Suppressor macrophage (primary cell): ENCODE results near the gene GABBR1.

Experiments
- DNase-seq, 4 experiments: peaks; one replicate each; pipeline ENCODE4 v3.0.0-alpha.2; 2020 to 2022

Gene GABBR1

DNA sequence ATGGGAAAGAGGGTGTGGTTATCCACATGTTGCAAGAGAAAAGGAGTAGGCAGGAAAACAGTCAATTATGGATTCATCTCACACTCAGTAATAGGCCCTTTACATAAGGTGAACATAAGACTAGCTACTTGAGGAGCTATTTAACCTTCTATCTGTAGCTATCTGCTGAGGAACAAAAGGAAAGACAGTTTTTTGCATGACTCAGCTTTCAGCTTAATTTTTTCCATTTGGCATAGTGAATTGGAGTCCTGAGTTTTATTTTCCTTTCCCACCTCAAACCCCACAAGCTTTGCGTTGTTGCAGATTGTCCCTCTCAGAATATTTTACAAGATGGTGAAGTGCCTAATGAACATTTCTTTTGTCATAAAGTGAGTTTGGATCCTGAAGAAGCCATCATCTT, 105.9 kb downstream of the GABBR1 start:
- DNase-seq, result no peak

DNA sequence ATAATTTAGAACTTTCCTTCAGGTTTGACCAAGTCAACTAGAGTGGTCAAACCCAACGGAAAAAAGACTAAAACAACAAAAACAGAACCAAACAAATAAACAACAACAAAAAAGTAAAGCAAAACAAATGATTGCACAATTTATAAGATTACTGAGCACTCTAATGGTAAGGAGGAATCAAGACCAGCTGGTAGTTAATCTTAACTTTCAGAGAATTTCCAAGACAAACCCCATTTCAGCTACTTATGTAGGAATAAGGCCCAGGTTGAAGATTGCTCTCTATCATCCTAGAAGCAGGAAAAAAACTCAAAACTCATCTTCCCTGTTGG, 107.7 kb downstream of the GABBR1 start:
- DNase-seq, result no peak

DNA sequence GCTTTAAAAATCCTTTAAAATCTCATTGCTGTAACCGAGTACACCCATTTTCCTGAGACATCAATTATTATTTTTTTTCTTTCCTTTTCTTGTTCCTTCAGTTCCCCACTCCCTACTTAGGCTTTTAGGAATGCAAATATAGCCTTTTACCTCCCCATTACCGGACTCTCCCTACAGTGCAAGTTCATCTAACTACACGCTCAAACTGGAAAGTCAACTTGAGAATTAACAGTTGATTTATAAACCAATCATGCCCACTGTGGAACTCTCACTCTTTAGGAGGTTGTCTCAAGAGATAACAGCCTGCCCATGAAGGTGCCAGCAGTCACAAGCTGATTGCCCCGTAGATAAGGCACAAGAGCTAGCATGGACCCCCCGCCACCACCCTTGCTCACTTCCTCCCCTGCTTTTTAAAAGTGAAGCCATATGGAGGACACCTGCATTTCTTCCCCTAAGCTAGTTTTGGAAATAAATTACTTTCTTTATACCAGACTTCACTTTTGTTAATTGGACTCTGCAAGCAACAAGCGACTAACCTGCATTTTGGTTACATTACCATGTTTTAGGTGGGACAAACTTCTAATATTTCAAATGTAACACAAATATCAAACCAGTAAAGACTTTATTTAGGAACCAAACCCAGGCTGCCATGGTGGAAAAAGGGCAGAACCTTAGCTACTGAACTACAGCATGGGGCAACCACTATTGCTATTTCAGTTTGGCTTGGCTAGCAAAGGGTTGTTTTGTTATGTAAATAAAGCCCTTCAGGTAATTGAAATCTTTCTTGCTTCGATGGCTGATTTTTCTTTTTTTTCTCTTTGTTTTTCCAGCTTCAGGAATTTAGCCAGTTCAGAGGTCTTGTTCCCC, 108.3 kb downstream of the GABBR1 start:
- DNase-seq, result no peak

DNA sequence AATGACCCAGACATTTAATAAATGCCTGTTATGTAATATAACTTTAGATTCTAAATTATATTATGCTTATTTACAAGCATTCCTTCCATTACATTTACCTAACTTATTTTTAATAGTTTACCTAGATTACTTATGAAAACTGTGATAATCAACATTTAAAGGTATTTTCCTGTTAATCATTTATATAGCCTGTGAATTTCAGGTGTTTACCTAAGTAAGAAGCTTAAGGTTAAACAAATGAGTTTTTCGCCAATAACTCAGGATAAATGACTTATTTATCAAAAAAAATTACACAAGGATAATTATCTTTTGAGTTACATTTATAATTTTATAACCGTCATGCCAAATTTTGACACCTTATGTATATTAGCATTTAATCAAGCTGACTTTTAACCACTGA, 108.9 kb downstream of the GABBR1 start:
- no peak for DNase-seq

DNA sequence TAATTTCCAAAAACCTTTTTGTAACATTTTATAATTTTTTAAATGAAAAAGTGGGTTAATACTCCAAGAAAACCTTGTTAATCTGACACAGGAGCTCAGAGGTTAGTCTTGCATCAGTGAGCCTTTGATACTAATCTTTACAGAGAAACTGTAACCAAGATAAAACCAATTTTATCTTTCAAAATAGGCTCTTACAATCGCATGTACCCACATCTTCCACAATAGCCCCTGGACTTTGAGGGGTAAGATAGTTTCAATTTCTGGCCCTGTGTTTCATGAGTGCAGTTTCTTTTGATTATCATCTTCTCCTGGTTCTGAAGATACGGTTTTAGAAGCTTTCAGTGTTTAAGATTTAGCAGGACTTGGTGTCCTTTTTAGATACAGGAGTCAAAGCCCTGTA, 110.8 kb downstream of the GABBR1 start:
- DNase-seq, result no peak

DNA sequence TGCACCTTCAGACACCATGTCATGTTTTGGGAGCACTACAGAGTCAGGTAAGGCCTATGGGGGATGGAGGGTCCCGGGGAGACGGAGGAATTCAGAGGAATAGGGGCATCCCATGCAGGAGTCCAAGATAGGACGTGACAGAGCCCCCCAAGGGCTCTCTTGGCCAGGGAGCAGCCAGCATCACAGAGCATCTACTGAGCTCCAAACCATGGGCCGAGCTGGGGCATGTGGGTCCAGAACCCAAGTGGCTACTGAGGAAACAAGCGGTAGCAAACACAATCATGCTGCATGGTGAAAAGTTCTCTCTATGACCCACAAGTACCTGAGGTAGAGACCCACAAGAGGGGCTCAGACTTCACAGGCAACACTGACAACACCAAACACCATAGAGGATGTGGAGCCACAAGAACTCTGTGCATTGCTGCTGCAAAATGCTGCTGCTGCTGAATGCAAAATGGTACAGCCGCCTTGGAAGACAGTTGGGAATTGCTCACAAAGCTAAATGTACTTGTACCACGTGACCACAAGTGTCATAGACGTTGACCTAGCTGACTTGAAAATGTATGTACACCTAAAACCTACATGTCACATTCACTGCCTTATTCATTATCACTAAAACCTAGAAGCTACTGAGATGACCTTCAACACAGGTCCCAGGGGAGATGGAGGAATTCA, 111.8 kb downstream of the GABBR1 start:
- DNase-seq, result no peak

DNA sequence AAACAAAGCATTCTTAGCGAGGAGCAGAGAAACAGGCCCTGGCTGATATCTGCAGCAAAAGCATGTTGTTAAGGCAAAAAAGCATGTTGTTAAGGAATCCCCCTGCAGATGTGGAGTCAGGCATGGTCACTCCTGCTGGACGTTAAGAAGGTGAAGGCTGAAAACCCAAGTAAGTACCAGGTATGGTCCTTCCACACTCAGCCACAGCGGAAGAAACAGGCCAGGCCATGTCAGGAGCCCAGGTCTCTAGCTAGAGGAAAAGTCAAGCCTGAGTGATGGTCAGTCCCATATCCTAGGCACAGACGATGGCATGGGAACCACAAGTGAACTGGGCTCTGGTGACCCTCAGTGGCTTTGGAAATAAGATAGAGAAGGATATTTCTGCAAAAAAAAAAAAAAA, 112.8 kb downstream of the GABBR1 start:
- no peak for DNase-seq

DNA sequence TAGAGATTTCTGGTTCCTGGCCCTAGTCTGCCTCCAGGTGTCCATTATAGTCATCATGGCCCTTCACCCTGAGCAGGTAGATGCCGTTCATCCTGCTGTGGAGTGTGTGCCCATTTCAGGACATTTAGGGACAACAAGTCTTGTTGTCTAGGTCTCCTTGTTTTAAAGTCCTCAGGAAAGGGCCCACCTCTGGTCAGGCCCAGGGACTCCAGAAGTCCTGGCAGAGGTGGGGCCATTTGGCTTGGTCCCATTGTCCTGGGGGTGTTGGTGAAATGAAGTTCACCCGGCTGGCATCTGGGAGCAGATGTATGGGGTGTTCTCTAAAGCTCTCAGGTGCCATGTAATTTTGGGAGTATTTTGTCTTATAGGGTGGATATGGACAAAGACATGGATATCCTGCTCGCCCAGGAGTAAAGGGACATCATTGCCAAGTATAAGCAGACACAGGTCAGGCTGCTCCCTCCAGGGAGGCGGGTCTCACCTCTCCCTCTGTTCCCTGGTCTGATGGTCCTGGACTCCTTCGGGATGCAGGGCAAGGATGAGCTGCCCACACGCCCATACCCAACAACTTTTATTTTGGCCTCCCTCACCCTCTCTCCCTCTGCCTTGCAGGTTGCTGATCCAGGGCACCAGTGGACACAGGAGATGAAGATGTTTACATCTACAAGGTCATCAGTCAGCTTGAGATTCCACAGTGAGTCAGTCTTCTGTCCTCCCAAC, 113.5 kb downstream of the GABBR1 start:
- DNase-seq, result no peak

DNA sequence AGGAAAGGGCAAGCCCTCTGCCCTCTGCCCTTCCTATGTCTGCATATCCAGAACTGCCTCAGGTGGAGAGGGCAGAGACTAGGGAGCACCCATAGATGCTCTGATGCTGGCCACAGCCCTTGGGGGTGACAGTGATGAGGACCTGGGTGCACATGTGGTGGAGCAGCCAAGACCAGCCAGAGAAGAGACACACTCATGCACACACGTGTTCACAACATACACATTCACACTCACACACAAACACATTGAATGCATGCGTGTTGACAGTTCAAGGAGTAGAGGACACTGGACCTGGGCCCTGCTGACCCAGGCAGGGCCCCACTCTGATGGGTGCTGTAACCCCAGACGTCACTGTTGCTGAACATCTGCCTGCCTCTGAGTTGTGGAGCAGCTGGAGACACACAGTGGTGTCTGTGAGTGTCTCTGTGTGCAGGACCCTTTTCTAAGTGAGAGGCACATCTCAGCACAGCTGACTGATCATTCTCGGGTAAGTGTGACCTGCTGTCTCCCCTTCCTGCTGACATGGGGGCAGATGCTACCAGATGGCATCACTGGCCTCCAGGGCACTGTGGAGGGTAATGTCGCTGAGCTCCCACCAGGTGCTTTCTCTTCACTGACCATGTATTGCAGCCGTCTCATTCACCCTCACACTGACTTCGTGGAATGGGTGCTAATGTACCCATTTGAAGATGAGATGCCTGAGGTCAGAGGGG, 115.1 kb downstream of the GABBR1 start:
- DNase-seq, result no peak

DNA sequence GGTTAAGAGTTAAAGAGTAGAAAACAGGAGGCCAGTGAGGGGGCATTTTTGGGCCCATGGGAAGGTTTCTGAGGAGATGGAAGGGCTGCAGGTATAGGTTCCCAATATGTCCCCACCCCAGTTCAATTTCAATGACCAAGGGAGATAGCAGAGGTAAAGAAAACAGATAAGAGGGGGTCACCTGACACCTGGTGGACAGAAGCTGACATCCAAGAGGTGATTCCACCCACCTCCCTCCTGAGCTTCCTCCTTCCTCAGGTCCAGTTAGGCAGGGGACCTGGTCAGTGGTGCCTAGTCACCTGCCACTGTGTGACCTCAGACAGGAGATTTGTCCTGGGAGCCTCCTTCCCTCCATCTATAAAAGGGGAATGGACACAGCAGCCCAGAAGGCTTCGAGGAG, 115.7 kb downstream of the GABBR1 start:
- no peak for DNase-seq

DNA sequence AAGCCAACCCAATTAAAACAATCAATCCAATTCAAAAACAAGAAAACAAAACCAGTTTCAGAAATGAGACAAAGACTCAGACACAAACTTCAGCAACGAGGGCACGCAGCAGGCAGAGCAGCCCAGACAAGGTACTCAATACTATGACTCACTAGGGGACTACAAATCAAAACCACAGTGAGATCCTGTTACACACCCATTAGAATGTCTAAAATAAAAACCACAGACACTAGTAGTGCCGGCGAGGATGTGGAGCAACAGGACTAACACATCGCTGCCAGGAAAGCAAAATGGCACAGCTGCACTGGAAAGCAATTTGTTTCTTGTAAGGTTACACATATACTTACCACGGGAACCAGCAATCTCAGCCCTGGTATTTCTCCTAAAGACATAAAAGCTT, 116.9 kb downstream of the GABBR1 start:
- no peak for DNase-seq

DNA sequence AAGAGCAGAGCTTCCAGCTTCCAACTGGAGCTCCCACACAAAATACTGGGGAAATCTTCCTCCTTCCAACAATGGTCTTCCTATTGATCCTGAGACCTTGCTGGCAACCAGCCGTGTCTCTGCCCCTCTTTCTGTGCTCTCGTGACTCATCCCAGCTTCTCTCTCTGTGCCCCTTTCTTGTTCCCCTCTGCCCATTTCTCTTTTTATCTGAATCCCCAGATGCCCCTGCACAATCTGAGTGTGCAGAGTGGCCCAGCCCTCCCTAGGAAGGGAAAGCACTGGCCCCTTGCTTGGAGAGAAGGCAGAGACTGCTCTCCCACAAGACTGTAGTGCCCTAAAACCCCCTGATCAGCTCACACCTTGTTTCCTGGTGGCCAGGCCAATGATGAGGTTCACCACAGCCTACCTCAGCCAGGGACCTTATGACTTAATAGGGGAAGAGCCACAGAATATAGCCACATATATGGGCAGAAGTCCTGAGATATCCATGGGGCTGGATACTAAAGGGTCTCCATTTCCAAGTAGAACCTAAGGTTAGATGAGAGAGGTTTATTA, 122.2 kb downstream of the GABBR1 start:
- DNase-seq, result no peak

DNA sequence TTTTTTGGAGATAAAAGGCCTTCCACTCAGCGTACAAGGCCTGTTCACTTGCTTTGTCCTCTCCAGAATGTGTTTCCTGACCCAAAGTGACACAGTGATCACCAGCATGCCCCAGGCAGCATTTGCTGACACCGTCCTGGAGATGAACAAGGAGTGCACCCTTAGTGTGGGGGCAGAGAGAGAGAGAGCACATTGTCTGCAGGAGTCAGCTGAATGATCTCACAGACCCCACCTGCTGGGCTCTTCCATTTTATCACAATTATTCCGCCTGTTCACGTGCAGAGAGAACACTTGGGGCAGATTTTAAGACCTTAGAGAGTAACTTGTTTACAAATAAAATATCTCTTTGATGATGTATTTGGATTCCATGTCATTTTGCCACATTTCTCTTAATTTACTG, 122.8 kb downstream of the GABBR1 start:
- no peak for DNase-seq
